IPS-11a (cell line): ENCODE data around the gene TUBA4B.
A peak's percentile ranks its signal among the peaks of the same experiment; 100 is the strongest.
"Not testable (repeated sequence)": the region's sequence is repeated elsewhere in the genome, so short reads cannot be mapped to it uniquely, and the experiment has no call there.

ENCODE experiments used
- H3K4me3 ChIP-seq: one replicate; pipeline ENCODE4 v1.5.1; 2013; ENCODE audit warnings: low read depth, low read length, control low read depth

TUBA4B gene

DNA sequence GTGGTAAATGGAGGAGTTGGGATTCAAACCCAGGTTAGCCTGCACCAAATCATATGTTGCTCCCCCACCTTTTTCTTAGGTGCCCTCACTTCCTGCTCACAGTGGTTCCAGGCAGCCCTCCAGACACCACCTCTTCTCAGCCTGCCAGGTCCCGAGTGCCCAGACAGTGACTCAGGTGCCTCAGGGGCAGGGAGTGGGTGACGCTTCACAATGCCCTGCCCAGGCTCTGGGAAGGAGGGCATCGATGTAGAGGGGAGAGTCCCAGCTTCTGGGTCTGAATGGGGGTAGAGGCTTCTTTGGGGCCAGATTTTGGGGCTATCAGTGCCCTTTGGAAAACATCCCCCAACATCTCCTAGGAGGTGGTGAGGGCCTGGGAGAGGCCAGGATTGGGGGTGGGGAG is 20.9 kb downstream of the TUBA4B start:
- no peak overlapping the region for H3K4me3 ChIP-seq

DNA sequence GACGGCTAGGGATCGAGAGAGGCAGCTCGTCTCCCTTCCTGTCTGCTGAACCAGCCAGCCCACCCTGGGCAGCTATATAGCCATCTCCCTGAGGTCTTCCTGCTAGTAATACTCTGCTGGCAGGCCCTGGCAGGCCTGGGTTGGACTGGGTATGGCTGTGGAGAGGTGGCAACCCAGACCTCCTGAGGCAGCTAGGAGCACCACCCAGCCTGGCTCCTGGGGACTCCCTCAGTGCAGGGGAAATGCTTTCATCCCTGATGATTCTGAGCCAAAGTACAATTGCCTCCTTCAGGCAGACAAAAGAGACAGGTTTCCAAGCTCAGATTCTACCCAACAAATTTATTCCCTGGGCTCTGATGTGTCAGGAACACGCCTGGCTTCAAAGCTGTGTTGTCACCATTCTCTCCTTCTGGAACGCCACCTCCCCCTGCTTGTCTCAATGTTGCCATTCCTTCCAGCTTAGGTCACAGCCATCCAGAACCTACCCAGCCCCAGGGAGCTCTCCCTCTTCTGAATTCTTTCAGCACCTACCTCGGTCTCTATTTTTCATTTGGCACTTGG is 21.4 kb downstream of the TUBA4B start:
- H3K4me3 ChIP-seq: no peak overlapping the region

DNA sequence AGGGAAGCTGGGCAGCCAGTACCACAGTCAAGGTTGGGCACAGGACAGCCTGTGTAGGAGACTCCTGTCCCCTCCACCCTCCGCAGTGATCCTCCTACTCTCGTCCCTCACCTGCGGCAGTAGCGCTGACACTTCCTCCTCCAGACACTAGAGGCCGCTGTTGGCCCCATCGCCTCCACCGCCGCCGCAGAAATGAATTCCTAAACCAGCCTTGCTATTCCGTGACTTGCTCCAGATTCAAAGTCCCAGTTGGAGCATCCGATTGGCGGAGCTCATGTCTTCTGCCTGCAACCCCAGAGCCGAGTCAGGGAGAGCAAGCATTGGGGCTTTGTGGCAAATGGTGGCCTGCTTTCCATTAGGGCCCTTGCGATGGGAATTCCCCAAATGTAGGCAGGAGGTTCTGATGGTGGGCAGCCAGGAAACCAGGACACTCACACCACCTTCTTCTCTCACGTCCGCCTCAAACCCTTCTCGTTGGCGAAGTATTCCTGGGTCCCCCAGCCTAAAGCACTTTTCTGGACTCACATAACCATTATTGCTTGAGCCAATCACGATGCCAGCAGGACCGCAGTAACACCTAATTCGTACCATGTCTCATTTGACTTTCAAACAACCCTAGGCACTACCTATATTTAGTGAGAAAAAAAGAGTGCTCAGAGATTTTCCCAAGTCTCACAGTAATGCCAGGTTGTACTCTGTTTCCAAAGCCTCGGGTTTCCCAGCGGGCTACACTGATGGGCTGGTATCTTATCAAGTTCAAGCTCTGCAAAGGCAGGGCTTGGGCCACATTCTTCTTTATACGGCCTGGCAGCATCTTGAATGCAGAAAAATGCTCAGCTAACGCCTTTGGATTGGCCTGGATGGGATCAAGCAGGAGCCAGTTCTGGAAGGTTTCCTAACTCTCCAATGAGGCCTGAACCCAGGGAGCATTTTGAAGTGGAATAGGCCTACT is 24.9 kb downstream of the TUBA4B start:
- no peak overlapping the region for H3K4me3 ChIP-seq

DNA sequence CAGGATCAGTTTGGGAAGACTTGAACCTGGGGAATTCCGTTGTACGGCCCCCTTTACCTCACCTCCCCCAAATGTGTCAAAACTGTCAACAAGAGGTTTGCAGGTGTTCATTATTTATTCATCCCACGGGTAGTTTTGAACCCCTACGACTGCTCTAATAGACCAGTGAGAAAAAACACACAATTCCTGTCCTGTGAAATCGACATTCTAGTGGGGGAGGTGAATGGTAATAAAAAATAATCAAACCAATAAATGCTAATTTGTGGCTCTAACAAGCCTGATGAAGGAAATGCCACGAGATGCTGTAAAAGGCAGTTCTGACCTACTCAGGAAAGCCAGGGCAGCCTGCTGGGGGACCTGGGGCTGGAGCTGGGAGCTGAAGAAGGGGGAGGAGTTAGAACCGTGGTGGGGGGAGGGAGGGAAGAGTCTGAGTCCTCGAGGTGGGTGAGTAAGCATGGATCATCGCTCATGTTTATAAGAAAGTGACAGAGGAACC is 25.7 kb downstream of the TUBA4B start:
- peak overlapping the region; percentile 36 for H3K4me3 ChIP-seq

DNA sequence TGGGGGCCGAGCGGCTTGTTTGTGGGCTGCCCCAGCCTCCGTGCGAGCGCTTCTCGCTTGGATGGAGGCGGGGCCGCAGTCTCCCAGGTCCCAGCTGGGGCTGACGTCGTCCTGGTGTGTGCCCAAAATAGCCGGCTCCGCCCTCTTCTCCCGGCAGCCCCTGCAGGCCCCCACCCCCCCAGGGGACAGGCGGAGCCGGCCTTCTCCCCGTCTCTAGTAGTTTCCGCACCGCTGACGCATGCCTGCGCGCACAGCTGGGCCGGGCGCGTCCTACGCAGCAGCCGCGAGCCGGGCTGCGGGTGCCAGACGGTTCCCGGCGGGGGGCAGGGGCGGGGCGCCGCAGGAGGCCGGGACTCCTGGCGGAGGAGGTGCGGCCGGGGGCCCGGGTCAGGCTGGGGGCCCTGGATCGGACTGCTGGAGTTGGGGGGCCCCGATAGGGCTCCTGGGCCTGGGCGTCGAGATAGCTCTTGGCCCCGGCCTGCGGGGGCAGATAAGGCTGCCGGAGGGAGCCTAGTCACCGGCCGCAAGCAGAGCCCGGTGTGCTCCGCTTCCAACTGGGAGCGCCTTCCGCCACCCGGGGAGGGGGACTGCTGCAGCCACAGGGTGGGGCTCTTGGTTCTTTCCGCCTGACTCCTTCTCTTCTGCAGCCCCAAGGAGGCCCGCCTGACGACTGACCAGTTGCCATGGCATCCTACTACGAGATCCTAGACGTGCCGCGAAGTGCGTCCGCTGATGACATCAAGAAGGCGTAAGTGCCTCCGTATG is 26.3 kb downstream of the TUBA4B start, which contains the start of gene DNAJB2:
Gene DNAJB2 (plus strand): TSS at position 216 of the 765 bp plus-strand sequence. CDS start 468 bp downstream, at position 684.
- peak within 1 kb of the TSS; percentile 36 for H3K4me3 ChIP-seq

DNA sequence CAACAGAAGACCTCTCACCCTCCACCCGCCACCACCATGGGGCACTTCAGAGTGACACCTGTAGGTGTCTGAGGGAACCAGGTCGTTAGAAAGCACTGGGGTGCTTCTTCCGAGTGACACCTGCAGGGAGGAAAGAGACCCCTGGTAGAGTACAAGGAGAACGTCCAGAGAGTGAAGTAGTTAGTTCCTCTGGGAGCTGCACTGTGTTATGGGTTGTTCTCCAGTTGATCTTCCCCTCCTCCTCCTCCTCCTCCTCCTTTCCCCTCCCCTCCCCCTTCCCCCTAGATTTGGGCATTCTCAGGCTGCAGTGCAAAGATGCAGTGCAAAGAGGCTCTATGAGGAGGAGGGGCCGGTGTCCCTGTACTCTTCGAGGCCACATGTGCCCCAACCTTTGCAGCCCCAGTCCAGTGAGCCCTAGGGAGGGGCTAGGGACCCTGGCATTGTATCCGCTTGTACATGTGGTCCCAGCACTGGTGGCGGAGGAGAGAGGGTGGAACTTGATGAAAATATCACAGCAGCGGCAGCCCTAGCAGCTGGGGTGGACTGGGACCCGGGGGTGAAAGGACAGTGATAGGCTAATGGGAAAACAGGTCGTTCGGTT is 27.0 kb downstream of the TUBA4B start:
- peak overlapping the region; percentile 31 for H3K4me3 ChIP-seq

DNA sequence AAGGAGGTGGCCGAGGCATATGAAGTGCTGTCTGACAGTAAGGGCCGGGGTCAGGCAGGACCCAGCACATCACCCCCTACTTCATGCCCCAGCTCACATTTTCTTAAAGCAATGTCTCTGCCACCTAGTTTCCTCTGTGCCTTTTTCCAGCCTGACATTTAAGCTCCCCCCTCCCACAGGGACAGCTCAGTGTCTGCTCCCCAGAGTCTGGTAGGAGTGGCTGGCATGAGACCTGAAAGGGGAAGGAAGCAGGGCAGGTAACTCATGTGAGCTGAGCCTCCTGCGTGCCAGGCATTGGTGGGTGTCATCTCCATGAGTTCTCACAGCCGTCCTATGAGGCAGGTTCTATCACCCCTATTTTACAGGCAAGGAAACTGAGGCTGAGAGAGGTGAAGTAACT is 27.6 kb downstream of the TUBA4B start:
- no peak overlapping the region for H3K4me3 ChIP-seq

DNA sequence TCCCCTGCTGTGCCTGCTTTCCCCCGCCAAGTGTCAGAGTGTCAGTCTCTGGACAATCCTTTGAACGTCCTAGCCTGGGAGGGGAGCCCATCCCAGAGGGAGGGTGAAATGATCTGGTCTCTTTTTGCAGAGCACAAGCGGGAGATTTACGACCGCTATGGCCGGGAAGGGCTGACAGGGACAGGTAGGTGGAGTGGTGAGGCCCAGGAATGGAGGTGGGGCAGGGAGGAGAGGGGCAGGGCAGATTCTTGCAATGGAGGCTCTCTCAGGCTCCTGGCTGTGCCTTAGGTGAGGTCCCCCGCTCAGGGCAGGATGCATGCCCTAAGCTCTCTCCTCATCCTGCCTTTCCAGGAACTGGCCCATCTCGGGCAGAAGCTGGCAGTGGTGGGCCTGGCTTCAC is 28.5 kb downstream of the TUBA4B start:
- H3K4me3 ChIP-seq: no peak overlapping the region

DNA sequence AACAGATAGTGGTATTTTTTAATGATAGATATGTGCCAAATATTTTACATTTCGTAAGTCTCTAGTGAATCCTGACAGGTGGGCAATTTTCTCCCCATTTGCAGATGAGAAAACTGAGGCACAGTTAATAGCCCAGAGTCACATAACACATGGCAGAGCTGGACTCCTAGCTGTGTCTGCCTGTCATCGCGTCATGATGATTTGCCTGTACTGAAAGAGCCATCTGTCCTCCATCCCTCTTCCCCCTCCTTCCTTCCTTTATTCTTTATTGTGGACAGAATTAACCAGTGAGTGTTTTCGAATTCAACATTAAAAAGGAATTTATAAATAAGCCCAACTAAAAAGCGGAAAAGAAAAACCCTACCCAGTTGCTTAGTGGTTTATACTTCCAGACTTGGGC is 29.3 kb downstream of the TUBA4B start:
- H3K4me3 ChIP-seq: no peak overlapping the region

DNA sequence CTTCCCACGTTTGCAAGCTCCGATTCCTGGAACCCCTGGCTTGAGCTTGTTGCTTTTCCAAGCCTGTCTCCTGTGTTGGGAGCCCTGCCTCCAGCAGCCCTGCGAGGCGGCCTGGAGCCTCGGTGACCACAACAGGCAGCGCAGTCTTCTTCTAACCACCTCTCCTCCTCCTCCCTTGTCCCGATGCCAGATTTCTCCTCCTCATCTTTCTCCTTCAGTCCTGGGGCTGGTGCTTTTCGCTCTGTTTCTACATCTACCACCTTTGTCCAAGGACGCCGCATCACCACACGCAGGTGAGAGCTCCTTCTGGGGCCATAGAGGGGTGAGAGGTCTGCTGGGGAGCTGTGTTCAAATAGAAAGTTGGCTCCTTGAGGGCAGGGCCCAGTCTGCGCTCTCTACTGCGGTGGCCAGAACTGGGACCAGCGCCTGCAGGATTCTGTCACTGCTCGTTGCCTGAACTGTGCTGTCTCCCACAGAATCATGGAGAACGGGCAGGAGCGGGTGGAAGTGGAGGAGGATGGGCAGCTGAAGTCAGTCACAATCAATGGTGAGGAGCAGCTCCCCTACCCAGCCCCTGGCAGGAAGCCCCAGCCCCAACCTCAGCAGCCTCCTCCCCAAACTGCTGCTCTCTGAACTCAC is 30.0 kb downstream of the TUBA4B start:
- no peak overlapping the region for H3K4me3 ChIP-seq

DNA sequence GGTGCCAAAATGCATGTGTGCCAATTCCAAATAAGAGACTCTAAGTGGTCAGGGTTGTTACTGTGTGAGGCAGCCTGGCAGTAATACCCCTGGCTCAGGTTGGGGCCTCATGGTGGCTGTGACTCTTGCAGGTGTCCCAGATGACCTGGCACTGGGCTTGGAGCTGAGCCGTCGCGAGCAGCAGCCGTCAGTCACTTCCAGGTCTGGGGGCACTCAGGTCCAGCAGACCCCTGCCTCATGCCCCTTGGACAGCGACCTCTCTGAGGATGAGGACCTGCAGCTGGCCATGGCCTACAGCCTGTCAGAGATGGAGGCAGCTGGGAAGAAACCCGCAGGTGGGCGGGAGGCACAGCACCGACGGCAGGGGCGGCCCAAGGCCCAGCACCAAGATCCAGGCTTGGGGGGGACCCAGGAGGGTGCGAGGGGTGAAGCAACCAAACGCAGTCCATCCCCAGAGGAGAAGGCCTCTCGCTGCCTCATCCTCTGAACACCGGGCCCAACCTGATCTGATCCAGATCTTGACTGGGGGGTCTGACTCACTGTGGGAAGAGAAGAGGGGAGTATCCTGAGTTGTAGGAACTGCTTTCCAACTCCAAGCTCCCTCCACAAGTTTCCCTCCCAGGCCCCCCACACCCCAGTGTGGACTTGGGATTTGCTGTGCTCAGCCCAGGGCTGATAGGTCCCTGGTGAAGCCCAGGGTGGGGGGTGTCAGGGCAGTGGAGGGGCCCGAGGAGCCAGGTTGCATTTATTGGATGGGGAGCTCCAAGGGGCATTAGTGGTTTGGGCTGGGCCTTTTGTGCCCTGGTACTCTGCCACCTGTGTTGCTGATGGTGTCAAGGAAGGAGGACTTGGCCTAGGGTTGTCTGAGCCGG is 31.7 kb downstream of the TUBA4B start:
- no peak overlapping the region for H3K4me3 ChIP-seq

DNA sequence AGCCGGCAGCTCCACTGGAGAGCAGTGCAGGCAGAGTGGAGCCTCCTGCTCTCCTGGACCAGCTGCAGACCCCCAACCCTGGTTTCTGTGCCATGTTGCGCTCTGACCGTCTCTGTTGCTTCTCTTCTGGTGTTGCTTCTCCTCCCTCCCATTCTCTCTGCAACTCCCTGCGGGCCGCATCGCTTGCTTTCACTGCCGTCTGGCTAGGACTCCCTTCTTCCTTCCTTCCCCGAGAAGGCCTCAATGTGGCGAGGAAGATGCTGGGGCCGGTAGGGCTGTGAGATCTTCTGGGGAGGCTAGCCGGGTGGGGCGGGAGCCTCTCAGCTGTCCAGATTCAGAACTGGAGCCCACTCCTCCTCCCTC is 32.3 kb downstream of the TUBA4B start:
- no peak overlapping the region for H3K4me3 ChIP-seq

DNA sequence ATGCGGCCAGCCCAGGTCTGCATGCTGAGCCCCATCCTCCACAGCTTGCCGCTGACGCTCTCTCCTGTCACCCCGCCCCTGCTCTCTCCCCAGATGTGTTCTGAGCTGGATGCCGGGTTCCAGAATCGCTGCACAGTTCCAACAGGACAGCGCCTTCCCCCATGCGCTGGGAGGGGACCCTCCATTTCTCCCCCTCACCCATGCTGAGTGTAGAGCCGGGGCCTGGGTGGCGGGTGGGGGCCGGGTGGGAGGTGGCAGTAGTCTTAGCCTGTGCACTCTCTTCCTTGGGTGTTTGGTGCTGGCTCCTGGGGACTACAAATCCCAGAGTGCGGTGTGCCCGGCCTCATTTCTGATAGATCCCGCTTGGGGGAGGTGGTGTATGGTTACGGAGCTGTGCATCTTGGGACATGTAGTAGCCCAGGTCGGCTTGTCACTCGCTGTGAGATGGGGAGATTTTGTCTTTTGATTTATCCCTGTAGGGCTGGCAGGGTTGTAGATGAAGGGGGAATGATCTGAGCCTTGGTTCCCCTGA is 32.9 kb downstream of the TUBA4B start:
- no peak overlapping the region for H3K4me3 ChIP-seq

DNA sequence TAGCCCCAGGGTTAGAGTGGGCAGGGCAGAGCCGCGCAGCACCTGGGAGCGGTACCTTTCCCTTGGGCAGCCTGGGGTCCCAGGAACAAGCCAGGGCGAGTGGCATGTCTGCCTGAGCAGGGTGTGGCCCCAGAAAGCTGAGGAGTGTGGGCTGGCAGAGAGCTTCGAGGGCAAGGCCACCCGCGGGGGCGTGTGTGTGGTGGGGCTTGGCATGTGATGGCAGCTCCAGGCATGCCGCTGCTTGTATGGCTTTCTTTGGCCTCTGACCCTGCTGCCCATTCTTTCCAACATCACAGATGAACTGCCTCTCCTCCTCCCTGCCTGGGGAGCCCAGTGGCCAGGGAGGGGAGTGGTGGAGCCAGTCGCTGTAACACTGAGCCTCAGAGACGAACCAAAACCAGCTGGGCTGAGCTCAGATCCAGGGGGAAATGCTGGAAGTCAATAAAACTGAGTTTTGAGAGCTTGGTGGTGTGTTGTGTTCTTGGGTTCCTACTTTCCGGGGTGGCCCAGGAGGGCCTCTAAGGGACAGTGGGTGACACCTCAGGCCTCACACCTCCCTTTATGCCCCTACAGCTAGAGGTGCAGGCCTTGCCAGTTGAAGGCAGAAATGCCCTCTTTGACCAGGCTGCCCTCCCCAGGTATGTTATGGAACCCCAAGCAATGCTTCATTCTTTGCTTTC is 33.5 kb downstream of the TUBA4B start:
- H3K4me3 ChIP-seq: no peak overlapping the region

DNA sequence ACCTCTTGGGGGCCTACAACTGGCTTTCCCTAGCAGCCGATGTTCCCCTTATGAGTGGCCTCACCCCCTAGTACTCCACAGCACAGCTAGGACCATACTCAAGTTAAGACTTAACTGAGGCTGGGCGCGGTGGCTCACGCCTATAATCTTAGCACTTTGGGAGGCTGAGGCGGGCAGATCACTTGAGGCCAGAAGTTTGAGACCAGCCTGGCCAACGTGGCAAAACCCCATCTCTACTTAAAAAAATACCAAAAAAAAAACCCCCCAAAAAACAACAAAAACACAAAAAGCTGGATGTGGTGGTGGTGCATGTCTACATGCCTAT is 34.0 kb downstream of the TUBA4B start:
- H3K4me3 ChIP-seq: not testable (repeated sequence)

DNA sequence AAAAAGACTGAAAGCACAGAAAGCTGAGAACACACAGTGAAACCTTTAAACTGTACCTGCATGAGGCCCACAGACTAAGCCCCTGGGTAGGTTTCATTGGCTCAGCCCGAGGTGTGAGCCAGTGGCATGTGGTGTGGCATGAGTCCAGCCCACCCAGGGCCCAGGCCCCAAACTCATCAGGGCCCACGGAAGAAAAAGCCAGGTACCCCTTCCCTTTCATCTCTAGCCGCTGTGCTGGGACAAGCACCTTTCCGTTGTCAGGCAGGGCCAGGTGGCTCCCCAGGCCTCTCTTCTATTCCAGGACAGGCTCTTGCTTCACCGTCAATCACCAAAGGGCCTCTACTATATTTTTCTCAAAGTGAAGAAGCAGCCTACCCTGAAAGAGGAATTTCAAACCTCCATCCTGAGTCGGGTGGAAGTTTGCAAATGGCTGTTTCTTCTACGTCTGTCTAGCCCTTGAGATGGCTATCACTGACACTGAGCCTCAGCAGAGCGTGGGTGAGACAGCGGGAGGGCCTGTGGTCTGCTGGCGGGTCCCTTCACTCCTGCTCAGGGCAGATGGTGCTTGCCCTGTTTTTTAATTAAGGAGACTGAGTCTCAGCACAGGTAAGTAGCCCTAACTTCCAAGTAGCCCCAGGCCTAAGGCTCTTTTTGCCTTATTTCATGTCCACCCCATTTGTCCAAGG is 34.7 kb downstream of the TUBA4B start:
- no peak overlapping the region for H3K4me3 ChIP-seq

DNA sequence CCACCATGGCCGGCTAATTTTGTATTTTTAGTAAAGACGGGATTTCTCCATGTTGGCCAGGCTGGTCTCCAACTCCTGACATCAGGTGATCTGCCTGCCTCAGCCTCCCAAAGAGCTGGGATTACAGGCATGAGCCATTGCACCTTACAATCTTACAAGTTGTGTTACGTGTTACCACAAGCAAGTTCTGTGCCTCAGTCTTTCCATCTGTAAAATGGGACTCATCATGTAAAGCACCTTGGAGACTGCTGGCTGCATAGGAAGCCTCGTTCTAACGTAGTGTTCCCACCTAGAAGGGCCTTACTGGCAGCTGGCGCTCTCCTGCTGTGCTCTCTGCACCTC is 36.1 kb downstream of the TUBA4B start:
- no peak overlapping the region for H3K4me3 ChIP-seq

DNA sequence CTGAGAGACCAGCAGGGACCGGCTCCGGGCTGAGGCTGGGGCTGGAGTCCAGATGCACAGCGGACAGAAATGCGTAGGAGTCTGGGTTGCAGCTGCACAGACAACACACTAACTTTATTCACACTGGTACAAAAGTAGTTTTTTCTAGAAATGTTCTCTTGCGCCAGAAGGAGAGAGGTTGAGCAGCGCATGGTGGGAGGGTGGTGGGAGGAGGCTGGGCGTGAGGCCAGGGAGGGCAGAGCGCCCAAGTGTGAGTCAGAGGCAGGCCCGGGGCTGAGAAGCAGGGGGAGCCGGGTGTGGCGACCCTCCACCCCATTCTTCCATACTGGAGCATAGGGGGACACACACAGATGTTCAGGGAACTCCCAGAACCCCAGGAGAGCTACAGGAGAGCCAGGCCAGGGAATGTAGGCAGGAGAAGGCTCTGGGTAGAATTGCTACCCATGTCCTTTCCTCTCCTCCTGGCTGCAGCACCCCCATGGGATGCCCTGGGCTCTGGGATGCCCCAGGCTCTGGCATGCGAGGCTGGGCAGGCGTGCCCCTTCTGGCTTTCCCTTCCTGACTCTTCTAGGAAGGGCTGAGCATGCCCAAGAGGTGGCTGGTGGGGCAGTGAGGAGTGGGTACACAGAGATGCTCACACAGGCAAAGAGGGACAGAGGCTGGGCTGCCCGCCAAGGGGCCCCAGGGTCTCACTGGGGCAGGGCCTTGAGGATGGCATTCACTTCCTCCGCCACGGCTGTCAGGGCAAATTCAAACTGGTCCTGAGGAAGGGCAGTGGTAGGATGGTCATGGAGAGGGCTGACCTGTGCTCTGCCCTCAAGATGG is 36.7 kb downstream of the TUBA4B start:
- no peak overlapping the region for H3K4me3 ChIP-seq
